Retina (tissue), 1 donor: ENCODE results near the gene SPEF2.
"Not testable (repeated sequence)": the region's sequence is repeated elsewhere in the genome, so short reads cannot be mapped to it uniquely, and the experiment has no call there.

Experiments used
- DNase-seq: peaks from one replicate; pipeline ENCODE4 v3.0.0-alpha.2; 2016

The SPEF2 gene

DNA sequence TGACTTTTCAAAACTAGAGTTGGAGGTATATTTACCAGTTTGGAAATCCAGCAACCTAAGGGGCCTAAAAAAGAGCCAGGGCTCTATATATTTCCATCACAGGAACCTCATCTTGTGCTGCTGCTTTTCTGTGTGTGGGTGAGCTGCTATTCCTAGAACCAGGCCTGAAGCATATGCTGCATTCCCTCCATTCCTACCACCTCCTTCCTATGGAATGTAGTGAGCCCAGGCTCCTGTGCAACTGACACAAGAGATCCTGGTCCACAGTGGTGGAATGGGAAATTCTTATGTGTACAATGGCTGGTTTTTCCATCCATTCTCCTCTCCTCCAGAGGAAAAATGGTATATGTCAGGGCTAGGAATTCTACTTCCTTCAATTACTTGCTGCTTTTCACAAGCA lies 39.1 kb downstream of the SPEF2 start:
- no peak for DNase-seq

DNA sequence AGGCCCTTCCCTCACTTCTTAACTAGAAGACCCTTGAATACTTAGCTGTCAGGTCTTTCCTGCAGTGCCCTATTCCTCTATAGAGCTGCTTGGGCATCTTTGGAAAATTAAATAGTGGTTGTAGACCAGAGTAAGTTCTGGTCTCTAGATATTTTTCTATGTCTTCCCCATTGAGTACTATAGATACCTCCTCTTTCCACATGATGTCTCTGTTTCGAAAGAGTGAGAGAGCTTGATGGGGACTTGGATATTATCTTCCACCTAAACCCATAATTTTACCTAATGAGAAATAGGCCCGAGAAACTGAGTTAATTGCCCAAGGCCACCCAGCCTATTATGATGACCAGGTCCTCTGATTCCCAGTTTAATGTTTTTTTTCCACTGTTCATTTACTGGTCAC lies 40.2 kb downstream of the SPEF2 start:
- DNase-seq = no peak

DNA sequence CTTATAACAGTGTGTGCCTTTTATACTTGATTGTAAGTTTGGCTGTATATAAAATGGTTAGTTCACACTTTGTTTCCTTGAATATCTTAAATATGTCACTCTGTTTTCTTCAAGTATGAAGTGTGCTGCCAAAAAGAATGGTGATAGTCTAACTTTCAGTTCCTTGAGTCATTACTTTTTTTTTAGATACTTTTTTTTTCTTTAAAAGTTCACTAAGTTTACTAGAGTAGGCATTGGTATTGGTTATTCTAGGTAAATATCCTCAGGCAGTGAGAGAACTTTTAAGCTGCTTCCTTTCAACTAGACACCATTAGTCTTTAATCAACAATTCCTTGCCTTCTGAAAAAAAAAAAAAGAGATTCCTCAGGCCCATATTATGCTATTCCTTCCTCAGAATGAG lies 41.9 kb downstream of the SPEF2 start:
- no peak for DNase-seq

DNA sequence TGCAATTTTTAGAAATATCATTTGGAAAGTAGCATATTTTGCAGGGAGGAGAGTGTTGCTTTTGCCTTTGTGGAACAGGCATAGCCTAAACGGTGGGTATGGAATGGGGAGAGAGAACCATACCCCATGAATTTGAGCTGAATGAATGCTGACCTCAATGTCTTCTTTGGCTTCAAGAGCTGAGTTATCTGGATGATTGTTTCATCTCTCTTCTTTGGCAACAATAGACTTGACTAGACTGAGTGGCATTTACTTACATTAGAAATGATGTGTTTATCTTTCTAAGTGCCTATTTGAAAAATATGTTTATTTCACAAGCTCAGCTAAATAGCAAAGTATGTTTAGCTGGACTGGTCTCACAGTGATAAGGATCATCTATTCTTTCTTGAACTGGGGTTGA lies 42.8 kb downstream of the SPEF2 start:
- no peak for DNase-seq

DNA sequence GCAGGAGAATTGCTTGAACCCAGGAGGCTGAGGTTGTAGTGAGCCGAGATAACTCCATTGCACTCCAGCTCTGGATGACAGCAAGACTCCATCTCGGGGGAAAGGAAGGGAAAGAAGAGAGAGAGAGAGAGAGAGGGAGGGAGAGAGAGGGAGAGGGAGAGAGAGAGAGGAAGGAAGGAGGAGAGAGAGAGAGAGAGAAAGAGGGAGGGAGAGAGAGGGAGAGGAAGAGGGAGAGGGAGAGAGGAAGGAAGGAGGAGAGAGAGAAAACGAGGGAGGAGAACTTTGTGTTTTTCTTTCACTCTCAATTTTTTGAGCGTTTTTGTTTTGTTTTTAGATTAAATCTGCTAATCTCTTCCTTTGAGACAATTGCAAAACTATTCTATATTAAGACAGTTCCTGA lies 46.9 kb downstream of the SPEF2 start:
- no peak for DNase-seq

DNA sequence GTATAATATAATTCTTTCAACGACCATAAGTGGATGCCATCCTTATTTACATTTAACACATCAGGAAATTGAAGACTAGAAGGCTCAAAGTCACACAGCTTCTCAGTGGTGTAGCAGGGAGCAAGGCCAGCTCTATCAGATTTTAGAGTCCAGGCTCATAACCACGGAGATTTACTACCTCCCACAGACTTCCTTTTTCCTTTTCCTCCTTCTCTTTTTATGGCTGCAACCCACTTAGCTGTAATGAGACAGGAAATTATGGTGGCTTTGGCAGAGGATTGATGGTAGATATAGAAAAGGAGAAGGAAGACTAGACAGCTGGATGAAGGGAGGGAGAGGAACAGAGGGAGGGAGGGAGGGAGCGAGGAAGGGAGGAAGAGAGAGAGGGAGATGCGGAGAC lies 47.4 kb downstream of the SPEF2 start:
- no peak for DNase-seq

DNA sequence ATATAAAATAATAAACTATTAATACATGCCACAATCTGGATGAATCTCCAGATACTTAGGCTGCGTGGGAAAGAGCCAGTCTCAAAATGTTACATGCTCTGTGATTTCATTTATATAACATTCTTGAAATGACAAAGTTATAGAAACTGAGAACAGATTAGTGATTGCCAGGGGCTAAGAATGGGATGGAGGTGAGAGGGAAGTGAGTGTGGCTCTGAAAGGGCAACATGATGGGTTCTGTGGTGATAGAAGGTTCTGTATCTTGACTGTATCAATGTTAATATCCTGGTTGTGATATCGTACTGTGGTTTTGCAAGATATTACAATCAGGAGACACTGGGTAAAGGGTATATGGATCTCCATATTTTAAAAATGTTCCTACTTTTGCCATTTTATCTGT lies 50.7 kb downstream of the SPEF2 start:
- DNase-seq = no peak

DNA sequence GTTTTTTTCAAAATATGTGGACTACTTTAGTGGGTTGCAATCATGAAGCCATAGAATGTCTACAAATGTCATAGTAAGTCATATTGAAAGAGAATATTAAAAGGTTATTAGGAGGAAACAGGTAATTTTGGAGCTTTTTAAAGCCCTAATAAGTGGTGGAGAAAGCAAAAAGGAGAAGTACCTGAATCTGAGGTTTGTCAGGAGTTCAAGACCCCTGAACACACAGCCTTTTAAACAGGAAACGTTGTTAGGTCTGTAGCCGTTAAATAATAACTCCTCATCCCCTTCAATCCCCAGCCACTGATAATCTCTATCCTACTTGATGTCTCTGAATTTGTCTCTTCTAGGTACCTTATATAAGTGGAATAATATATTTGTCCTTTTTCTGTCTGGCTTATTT lies 51.1 kb downstream of the SPEF2 start:
- no peak for DNase-seq

DNA sequence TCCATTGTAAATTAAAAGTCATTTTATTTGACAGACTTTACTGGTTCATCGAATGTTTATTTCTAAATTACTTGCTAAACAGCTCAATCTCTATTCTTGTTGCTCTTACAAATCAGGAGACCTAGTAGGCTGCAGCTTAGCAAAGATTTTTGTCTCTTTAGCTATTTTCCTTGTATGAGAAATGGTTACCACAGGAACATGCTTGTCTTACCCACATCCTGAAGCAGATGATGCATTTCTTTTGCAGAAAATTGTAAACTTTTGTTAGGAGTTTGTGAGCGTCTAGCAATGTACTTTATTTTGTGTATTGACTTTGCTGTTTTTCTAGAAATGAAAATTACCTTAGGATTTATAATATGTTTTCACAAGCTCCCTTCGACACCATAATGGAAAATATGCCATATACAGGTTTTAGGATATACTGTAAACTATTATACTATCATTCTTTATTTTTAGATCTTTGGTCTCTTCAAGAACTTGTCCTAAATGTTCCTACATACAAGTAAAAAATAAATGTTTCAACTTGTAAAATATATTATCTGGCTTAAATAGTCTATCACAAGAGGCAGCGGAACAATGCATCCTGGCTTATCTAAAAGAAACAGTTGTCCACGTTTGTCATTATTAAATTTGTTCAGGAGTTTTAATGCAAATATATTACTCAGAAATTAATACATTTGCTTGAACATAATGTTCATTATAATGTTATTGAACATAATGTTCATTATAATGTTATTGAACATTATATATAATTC lies 54.1 kb downstream of the SPEF2 start:
- DNase-seq = no peak

DNA sequence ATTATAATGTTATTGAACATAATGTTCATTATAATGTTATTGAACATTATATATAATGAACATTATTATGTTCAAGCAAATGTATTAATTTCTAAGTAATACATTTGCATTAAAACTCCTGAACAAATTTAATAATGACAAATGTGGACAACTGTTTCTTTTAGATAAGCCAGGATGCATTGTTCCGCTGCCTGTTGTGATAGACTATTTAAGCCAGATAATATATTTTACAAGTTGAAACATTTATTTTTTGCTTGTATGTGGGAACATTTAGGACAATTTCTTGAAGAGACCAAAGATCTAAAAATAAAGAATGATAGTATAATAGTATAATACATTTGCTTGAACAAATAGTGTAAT lies 54.6 kb downstream of the SPEF2 start:
- DNase-seq = not testable (repeated sequence)

DNA sequence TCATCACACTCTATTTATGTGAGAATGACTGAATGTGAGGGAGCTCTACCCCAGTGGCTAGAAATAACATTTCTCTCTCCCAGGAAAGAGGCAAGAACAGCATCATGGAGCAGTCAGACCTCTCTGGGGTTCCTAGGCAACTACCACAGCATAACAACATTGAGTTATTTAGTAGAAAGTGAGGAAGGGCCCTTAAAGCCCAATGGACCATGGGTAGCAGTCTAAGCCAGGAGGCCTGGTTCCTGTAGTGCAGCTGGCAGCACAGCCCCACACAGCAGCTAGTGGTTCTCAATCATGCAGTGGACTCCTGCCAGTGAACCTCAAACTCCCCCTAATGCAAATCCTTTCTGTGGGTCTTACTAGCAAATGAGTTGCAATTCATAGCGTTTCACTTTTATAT lies 55.3 kb downstream of the SPEF2 start:
- DNase-seq = no peak

DNA sequence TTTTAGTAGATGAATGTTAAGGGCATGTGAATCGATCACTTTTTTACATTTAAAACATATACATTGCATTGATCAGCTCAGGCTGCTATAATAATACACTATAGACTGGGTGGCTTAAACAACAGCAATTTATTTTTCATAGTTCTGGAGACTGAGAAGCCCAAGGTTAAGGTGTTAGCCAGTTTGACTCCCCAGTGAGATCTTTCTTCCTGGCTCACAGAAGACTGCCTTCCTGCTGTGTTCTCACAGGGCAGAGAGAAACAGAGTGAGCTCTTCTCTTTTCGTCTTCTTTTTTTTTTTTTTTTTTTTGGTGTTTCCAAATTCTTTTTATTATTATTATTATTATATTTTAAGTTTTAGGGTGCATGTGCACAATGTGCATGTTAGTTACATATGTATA lies 56.4 kb downstream of the SPEF2 start:
- no peak for DNase-seq

DNA sequence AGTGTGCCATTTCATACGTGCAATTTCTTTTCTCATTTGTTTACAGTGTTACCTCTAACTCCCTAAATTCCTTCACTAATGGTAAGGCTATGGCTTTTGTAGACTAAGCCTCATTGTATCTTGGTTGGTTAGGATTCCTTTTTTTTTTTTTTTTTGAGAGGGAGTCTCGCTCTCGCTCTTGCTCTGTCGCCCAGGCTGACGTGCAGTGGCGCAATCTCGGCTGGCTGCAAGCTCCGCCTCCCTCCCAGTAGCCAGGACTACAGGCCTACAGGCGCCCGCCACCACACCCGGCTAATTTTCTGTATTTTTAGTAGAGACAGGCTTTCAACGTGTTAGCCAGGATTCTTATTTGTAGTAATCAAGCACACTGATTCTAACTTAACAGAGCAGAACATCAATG lies 57.7 kb downstream of the SPEF2 start:
- no peak for DNase-seq

DNA sequence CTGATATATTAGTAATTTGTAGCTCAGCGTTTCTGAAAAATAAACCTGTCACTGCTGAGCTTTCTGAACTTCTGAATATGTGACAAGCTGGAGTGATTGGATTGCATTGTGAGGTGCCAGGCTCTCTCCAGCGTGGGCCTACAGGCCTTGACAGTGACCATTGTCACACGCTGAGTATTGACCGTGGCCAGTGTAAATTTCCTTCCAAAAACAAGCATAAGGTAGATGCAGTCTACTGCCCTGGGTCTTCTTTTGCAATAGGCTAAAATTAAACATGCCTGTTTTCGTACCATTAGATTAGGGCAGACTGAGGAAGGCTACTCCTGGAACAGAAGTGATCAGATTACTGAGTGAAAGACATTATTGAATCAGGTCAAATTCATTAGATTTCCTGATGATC lies 60.2 kb downstream of the SPEF2 start:
- DNase-seq = no peak

DNA sequence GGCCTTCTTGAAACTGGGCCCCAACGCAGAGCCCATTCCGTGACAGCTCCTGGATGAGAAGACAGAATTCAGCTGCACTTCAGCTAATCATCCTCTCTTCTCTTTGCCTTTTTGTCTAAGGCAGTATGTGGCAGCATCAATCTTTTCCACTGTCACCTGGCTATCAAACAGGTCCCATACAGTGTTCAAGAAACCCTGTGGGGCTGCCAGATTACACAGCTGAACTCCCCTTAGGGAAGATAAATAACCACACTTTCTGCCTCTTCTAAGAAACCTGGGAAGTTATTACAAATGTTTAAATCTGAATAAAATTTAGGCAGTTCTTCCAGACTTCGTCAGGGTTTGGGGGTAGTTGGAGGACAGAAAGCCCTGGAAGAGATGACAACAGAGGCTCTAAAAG lies 61.0 kb downstream of the SPEF2 start:
- DNase-seq = no peak

DNA sequence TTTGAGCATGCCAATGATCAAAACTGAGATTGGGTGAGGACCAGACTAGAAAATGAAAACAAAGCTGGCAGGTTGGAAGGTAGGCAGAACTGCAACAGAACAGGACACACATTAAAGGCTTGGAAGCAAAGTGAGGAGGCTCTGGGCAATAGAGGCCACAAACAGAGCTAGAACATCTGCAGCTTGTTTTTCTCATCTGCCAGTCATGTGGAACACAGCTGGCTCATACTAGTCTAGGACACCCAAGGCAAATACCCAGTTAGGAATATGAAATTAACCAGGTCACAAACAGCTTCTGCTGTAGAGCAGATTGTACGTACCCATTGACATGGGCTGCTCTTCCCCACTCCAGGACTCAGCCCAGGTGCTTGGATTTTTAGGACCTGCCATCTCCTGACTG lies 61.7 kb downstream of the SPEF2 start:
- no peak for DNase-seq

DNA sequence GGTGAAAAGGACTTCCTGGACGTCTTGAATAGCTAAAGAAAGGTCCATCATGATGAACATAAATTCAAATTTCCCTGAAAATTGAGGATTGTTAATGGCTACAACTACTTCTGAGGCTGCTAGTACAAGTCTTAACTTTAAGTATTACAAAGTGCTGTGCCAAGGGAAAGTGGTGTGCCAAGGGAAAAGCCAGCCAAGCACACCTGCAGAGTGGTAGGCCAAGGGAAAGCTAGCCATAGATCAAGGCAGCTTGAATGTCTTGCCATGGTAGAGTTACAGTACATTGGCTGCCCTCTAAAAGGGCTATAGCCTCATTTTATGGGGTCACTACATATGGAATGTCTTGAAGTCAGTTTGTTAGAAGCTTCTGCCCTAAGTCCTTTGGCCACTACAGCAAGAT lies 64.2 kb downstream of the SPEF2 start:
- DNase-seq = no peak

DNA sequence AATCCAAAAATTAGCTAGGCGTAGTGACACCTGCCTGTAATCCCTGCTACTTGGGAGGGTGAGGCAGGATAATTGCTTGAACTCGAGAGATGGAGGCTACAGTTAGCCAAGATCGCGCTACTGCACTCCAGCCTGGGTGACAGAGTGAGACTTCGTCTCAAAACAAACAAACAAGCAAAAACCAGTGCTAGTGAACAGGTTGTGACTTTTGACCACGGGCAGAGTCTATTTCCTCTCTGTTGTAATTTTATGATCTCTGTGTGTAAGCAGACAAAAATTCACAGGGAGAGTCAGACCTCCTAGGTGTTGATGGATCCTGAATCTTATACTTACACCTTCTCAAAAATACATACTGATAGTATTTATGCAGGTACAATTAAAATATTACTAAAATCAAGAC lies 65.8 kb downstream of the SPEF2 start:
- DNase-seq = no peak

DNA sequence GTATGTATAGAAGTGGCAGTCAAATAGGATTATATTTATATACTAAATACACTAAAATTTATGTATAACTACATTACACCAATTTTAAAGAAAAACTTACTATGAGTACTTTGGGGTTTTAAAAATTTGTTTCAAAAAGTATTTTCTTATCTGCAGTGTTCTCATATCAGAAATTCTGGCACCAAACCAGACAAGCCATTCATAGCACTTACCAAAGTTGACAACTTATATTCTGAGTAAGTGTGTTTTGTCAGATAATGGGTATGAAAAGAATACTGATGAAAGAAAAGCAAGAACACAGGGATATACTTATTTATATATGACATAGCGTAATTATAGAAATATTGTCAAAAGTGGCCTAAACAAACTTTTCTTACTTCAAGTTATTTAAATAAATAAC lies 67.5 kb downstream of the SPEF2 start:
- DNase-seq = no peak

DNA sequence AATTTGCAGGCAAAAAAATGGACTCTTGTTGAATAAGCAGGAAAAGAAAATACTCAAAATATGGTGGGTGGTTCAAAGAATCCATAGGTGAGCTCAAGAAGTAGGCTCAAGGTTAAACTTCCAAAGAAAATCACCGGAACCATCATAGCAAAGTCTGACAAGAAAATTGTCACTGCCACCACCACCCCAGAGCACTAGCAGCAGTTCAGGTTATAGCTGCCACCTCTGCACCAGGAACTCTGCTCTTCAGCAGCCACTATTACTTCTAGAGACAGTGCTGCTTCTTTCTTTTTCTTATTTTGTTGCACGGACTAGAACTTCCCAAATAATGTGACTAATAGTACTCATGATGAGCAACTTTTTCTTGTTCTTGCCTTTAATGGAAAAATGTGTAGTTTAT lies 70.3 kb downstream of the SPEF2 start:
- DNase-seq = no peak

DNA sequence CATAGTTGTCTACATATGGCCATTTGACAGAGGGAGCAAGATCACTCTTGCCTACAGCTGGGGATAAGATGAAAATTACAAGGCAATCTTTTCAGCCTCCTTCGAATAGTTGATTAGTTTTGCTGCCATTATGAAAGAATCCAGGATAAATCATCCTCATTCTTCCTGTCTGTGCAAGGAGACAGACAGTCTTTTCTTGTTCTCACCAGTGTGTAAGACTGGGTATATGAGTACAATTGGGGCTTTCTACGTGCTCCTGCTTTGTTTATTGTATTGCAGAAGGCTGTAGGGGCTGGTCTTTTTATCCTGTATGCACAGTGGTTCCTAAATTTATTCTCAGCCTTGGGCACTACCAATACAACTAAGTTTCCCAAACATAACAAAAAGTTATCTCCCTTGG lies 76.8 kb downstream of the SPEF2 start:
- no peak for DNase-seq

DNA sequence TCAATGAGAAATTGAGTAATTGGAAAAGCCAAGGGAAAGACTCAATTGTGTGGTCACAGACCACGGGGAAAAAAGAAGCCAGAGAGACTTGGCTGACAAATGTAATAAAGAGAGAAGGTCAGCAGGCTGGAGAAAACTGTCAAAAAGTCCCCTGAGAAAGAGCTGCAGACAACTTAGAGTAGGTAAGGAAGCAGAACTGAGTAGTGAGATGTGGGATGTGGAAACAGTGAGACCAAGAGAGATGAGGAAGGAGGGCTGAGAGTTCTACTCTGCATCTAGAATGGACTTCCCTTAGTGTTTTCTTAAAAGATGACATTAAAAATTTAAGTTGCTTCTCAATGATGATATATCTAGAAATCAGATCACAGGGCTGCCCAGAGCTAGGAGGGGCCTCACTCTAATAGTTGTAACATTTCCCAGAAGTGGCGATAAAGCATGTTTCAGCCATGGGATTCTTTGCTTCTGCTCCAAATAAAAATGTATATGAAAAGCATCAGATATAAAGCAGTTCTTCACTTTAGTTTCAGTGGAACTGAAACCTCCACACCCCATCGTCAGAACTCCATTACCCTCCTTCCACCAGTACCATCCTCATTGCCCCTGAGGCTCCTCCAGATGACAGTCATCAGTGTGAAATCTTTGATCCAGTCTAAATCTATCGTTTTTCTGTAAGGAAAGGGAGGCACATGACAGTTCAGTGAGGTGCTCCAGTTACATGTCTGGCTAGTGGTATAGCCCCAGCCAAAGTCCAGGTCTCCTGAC lies 80.6 kb downstream of the SPEF2 start:
- no peak for DNase-seq

DNA sequence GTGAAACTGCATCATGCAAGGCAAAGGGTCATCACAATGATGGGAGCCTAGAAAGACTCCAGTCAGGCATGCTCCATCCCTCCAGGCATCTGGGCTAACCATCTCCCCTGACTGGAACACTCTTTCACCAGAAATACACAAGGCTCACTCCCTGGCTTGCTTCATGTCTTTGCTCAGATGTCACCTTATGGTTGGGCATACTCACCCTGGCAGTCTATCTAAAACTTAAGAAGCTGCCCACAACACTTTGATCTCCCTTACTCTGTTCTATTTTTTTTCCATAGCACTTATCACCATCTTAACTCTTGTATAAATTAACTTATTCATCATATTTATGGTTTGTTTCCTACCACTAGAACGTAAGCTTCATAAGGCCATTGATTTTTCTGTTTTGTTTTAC lies 90.0 kb downstream of the SPEF2 start:
- DNase-seq = no peak

DNA sequence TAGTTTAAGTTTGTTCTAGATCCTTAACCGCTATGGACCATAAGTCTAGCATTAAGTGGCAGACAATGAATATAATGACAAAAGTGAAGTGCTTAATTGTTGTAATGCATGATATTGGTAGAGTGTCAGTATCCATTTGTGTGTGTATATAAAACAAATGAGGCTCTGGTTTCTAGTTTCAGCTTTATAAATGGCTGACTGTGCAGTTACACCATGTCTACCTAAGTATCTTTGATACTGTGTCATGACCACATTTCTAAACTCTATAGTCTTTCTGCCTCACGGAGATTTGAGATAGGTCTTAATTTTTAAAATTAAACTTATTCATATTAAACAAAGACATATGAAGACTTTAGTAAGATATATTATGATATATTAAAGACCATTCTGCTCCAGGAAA lies 92.0 kb downstream of the SPEF2 start:
- DNase-seq = no peak

DNA sequence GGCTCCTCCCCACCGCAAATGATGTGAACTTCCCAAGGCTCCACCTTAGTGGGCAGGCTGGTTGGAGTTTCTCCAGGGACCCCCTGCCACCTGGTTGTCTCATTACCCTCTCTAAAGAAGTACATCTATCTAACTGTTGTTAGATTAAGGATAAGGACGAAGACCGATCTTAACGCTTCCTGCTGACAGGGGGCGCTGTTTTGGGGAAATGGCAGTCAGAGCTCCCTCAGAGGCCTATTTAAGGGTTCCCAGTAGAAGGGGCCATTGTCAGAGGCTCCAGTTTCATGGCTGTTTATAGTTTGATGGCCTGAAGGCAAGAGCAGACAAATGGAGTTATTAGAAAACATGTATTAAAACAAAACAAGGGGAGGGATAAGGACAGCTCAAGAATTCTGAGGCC lies 100.1 kb downstream of the SPEF2 start:
- no peak for DNase-seq
